Activated CD4-positive, alpha-beta memory T cell treated with anti-CD3 and anti-CD28 coated beads for 36 hours (primary cell): Measurements from ENCODE around the gene EPM2AIP1. TPM values are rescaled to one million over a fixed set of nuclear protein-coding genes. Genes with fewer than 3 reads are reported as not detected.

Experiments used
- CTCF ChIA-PET: fragments of 350-600 bp; sonication (Branson Sonifier 250); formaldehyde crosslinking; loops from one replicate; lab custom pipeline; 2021; ENCODE audit warnings: antibody characterized with exemption, inconsistent platforms; lab: Charles Lee
- POLR2A ChIA-PET: fragments of 350-600 bp; sonication (Branson Sonifier 250); formaldehyde crosslinking; loops from one replicate; lab custom pipeline; 2021; ENCODE audit warnings: antibody characterized with exemption; lab: Charles Lee
- DNase-seq: peaks from one replicate; pipeline ENCODE4 v3.0.0-alpha.2; 2020
- H3K27ac Mint-ChIP-seq: one replicate; pipeline ENCODE4 v1.8.0; 2021; ENCODE audit warnings: mixed read lengths
- H3K27me3 Mint-ChIP-seq: one replicate; pipeline ENCODE4 v1.8.0; 2021; ENCODE audit warnings: mixed read lengths
- H3K36me3 Mint-ChIP-seq: one replicate; pipeline ENCODE4 v1.8.0; 2021; ENCODE audit warnings: mixed read lengths
- H3K4me1 Mint-ChIP-seq: one replicate; pipeline ENCODE4 v1.8.0; 2021; ENCODE audit warnings: low read depth, mixed read lengths
- H3K4me3 Mint-ChIP-seq: one replicate; pipeline ENCODE4 v1.8.0; 2021; ENCODE audit warnings: mild to moderate bottlenecking, mixed read lengths
- H3K9me3 Mint-ChIP-seq: one replicate; pipeline ENCODE4 v1.8.0; 2021; ENCODE audit warnings: mixed read lengths
- intact Hi-C: fragments of 100-400 bp; cut with micrococcal nuclease; formaldehyde crosslinking; loops from one replicate; pipeline ENCODE4 v1.15.1; 2023
- total RNA-seq, 2 experiments: library from RNA; stranded (reverse); gene quantifications; one replicate each; pipeline ENCODE4 v1.2.3, GENCODE V29; 2021

Gene EPM2AIP1
- total RNA-seq, 2 experiments from 2014 or later, result 11.7 to 16.7 TPM

DNA sequence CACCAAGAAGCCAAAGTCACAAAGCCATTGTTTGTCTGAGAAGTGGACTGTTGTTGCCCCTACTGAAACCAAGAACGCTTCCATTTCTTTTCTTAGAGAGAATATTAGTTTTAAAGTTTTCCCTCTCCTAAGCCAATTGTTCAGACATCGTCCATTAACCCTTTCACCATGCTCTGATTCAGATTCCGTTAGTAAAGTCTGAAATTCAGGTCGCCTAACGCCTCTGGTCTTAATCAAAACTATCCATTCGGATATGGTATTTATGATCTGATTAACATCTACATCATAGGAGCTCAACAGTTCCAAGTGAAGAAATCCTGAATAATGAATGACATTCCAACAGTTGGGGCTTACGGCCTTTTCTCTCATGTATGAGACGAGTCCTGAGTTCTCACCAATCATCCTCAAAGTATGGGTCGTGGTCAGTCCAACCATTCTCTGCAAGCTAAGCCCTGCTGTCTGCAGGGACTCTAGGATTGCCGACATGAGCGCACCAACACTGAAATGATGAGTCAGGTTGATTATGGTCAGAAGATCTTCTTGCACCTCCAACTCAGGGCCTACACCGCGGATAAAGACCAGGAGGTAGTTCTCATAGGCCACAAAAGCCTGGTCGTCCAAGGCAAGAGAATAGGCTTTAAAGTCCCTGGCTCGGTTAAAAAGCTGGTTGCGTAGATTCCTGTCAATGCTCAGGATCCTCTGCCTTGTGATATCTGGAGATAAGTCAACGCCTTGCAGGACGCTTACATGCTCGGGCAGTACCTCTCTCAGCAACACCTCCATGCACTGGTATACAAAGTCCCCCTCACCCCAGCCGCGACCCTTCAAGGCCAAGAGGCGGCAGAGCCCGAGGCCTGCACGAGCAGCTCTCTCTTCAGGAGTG, 767 bp downstream of the EPM2AIP1 start:
- no peaks in the 10 kb centered on the region for H3K9me3 Mint-ChIP-seq

DNA sequence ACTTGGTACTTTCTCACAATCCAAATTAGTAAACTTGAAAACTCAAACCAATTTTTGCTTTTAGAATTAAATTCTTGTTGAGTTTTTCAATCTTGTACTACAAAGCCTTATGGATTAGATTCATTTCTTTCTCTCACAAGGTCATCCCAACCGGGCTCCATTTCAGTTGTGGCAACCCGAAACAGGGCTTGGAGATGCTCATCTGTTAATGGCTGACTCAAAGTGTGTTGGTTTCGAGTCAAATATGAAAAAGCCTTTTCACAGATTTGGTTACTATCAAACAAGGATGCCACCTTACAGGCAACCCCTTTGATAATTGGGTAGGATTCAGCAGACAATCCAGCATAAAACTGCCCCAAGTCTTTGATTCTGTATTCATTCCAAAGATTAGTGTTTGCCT, 1.8 kb downstream of the EPM2AIP1 start:
- CTCF ChIA-PET, result interaction anchor here (1.2 to 2.1 kb wide), 2 partner anchors 21 to 33 kb away, joined by 4 to 7 read pairs; no protein-coding TSS in a partner anchor
- H3K27ac Mint-ChIP-seq, result no peak overlapping the region
- H3K4me3 Mint-ChIP-seq, result no peak overlapping the region
- POLR2A ChIA-PET, result no interaction called here
- H3K9me3 Mint-ChIP-seq, result no peaks in the 10 kb centered on the region
- peaks cover 42% of the 10 kb centered on the region for H3K4me1 Mint-ChIP-seq
- no peaks in the 10 kb centered on the region for H3K27me3 Mint-ChIP-seq
- H3K36me3 Mint-ChIP-seq, result peaks cover 40% of the 10 kb centered on the region
- DNase-seq, result peak; percentile 75
- intact Hi-C loops, result loop anchor here (1.0 to 10.0 kb wide), 2 partner anchors 115 to 1174 kb away; partner anchors contain the start of gene OXSR1

More for the DNA sequence above, 767 bp downstream of the EPM2AIP1 start:
- no peaks in the 10 kb centered on the region for H3K27me3 Mint-ChIP-seq
- peaks cover 44% of the 10 kb centered on the region for H3K4me1 Mint-ChIP-seq
- intact Hi-C loops, result loop anchor here (1.0 to 10.0 kb wide), 3 partner anchors 116 to 1173 kb away; partner anchors contain the start of gene OXSR1
- peaks cover 43% of the 10 kb centered on the region for H3K36me3 Mint-ChIP-seq
- ChIA-PET POLR2A (interaction anchor here (0.7 to 2.1 kb wide), 2 partner anchors 48 to 135 kb away, joined by 3 to 12 read pairs; partner anchors contain the start of gene TRANK1), CTCF (interaction anchor here (0.9 to 2.1 kb wide), 7 partner anchors 22 to 982 kb away, joined by 3 to 8 read pairs (median 4); no protein-coding TSS in a partner anchor)
- H3K27ac Mint-ChIP-seq, result no peak overlapping the region
- DNase-seq, result peak; percentile 53
- no peak overlapping the region for H3K4me3 Mint-ChIP-seq

DNA sequence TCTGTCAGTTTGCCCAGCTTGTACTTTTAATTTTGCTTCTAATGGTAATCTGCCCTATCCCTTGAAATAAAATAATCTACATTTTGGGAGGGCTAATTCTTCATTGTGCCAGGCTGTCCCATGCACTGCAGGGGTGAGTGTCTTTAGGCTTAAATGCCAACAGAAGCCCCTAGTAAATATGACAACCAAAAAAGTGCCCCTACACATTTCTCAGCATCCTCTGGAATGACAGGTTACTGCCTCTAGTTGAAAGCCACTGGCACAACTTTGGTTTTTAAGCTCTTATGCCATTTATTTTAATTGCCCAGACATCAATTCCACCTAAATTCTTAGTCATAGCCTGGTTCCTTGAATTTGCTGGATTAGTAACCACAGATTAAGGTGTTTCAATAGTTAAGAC, 3.4 kb downstream of the EPM2AIP1 start:
- intact Hi-C loops, result no loop called here
- no peak for DNase-seq
- Mint-ChIP-seq H3K27me3 (no peaks in the 10 kb centered on the region), H3K9me3 (no peaks in the 10 kb centered on the region), H3K36me3 (peaks cover 50% of the 10 kb centered on the region), H3K27ac (no peak overlapping the region), H3K4me3 (peak overlapping the region; percentile 57), H3K4me1 (peaks cover 42% of the 10 kb centered on the region)
- ChIA-PET CTCF (interaction anchor here (0.8 to 1.5 kb wide), 3 partner anchors 20 to 120 kb away, joined by 3 to 10 read pairs (median 4); no protein-coding TSS in a partner anchor), POLR2A (interaction anchor here (0.8 to 1.5 kb wide), 2 partner anchors 20 to 46 kb away, joined by 3 read pairs; no protein-coding TSS in a partner anchor)

DNA sequence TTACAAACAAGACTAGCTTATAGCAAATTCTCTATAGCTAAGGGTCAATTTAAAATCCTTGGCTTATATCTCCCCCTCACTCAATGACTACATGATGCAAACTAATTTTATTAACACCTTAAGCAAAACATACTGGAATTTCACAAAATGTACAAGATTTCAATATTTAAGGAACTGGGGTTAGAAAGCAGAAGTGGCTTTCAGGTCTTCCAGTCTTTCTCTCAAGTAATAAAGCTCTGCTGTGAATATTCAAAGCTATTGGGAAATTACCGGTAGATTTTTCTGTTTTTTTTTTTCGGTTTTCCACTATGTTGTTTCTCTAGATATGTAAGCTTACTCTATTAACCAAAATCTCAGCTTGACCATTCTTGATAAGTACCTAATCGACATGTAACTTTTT, 3.9 kb downstream of the EPM2AIP1 start:
- ChIA-PET POLR2A (interaction anchor here (0.8 kb wide), 1 partner anchor 19 kb away, joined by 3 read pairs; no protein-coding TSS in a partner anchor), CTCF (interaction anchor here (0.8 to 1.5 kb wide), 3 partner anchors 19 to 120 kb away, joined by 3 to 10 read pairs (median 4); no protein-coding TSS in a partner anchor)
- no peak for DNase-seq
- Mint-ChIP-seq H3K27me3 (no peaks in the 10 kb centered on the region), H3K9me3 (no peaks in the 10 kb centered on the region), H3K4me3 (peak overlapping the region; percentile 57), H3K36me3 (peaks cover 55% of the 10 kb centered on the region), H3K4me1 (peaks cover 42% of the 10 kb centered on the region), H3K27ac (no peak overlapping the region)
- intact Hi-C loops, result no loop called here

DNA sequence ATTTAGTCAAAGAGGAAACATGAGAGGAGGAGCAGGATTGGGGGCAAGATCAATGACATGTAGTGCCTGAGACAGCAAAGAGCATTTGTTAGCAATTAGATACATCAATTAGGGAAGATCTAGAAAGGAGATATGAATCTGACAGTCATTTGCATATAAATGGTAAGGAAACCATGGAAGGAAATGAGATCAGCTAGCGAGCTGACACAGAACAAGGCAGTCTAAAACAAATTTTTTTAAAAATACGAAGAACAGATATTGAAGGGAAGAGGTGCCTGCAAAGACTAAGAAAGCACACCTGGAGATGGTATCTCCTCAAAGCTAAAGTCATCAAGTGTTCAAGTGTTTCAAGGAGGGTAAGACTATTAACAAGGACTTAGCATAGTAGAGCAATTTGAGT, 4.6 kb downstream of the EPM2AIP1 start:
- peak overlapping the region; percentile 7 for H3K27ac Mint-ChIP-seq
- no peaks in the 10 kb centered on the region for H3K27me3 Mint-ChIP-seq
- DNase-seq, result no peak
- intact Hi-C loops, result no loop called here
- CTCF ChIA-PET, result interaction anchor here (1.0 to 1.5 kb wide), 3 partner anchors 18 to 30 kb away, joined by 4 to 10 read pairs (median 4); no protein-coding TSS in a partner anchor
- H3K4me1 Mint-ChIP-seq, result peaks cover 42% of the 10 kb centered on the region
- peak overlapping the region; percentile 30 for H3K4me3 Mint-ChIP-seq
- H3K36me3 Mint-ChIP-seq, result peaks cover 61% of the 10 kb centered on the region
- POLR2A ChIA-PET, result interaction anchor here (0.7 kb wide), 1 partner anchor 19 kb away, joined by 3 read pairs; no protein-coding TSS in a partner anchor
- no peaks in the 10 kb centered on the region for H3K9me3 Mint-ChIP-seq

DNA sequence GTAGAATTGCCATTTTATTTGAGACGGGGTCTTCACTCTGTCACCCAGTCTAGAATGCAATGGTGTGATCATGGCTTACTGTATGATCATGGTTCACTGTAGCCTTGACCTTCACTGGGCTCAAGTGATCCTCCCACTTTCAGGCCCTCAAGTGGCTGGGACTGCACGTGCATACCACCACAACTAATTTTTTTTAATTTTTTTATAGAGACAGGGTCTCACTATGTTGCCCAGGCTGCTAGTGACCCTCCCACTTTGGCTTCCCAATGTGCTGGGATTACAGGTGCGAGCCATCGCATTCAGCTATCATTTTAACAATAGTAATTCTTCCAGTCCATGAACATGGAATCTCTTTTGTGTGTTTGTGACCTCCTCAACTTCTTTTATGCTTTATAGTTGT, 11.9 kb downstream of the EPM2AIP1 start:
- no peaks in the 10 kb centered on the region for H3K27me3 Mint-ChIP-seq
- H3K4me1 Mint-ChIP-seq, result no peaks in the 10 kb centered on the region
- DNase-seq, result no peak
- peaks cover 19% of the 10 kb centered on the region for H3K9me3 Mint-ChIP-seq
- POLR2A ChIA-PET, result no interaction called here
- intact Hi-C loops, result no loop called here
- H3K4me3 Mint-ChIP-seq, result no peak overlapping the region
- CTCF ChIA-PET, result interaction anchor here (0.7 kb wide), 1 partner anchor 23 kb away, joined by 3 read pairs; no protein-coding TSS in a partner anchor
- peaks cover 61% of the 10 kb centered on the region for H3K36me3 Mint-ChIP-seq
- no peak overlapping the region for H3K27ac Mint-ChIP-seq

DNA sequence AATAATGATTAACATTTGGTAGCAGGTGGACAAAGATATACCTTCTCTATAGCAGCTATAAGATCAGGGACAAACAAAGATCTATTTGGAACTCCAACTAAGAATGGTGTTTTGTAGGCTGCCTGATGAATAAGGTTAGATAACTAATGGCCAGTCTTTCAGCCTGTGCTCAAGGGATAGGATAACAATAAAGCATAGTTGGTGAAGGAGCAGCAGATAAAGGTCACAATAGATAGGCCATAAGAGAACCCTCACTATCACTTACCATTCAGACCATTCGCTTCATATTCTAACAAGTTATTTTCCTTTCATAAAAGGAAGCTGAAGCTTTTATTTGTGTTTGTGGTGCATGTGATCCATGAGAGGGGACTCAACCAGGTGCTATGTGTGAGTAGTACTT, 19.8 kb downstream of the EPM2AIP1 start:
- intact Hi-C loops, result no loop called here
- ChIA-PET CTCF (interaction anchor here (2.0 kb wide), 1 partner anchor 14 kb away, joined by 10 read pairs; no protein-coding TSS in a partner anchor), POLR2A (no interaction called here)
- Mint-ChIP-seq H3K9me3 (no peaks in the 10 kb centered on the region), H3K4me3 (no peak overlapping the region), H3K4me1 (peaks cover 22% of the 10 kb centered on the region), H3K27me3 (no peaks in the 10 kb centered on the region), H3K36me3 (peaks cover 14% of the 10 kb centered on the region), H3K27ac (no peak overlapping the region)
- DNase-seq, result no peak

DNA sequence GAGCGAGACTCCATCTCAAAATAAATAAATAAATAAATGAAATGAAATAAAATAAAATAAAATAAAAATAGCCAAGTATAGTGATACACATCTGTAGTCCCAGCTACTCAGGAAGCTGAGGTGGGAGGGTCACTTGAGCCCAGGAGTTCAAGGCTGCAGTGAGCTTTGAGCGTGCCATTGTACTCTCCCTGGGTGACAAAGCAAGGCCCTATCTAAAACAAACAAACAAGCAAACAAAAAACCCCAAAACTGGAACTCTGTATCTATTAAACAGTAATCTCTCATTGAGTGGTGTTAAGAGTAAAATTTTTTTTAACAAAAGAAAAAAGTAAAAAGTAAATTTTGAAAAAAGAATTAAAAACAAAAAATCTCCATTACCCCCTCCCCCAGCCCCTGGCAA, 20.8 kb downstream of the EPM2AIP1 start:
- no peaks in the 10 kb centered on the region for H3K27me3 Mint-ChIP-seq
- POLR2A ChIA-PET, result no interaction called here
- H3K4me3 Mint-ChIP-seq, result no peak overlapping the region

DNA sequence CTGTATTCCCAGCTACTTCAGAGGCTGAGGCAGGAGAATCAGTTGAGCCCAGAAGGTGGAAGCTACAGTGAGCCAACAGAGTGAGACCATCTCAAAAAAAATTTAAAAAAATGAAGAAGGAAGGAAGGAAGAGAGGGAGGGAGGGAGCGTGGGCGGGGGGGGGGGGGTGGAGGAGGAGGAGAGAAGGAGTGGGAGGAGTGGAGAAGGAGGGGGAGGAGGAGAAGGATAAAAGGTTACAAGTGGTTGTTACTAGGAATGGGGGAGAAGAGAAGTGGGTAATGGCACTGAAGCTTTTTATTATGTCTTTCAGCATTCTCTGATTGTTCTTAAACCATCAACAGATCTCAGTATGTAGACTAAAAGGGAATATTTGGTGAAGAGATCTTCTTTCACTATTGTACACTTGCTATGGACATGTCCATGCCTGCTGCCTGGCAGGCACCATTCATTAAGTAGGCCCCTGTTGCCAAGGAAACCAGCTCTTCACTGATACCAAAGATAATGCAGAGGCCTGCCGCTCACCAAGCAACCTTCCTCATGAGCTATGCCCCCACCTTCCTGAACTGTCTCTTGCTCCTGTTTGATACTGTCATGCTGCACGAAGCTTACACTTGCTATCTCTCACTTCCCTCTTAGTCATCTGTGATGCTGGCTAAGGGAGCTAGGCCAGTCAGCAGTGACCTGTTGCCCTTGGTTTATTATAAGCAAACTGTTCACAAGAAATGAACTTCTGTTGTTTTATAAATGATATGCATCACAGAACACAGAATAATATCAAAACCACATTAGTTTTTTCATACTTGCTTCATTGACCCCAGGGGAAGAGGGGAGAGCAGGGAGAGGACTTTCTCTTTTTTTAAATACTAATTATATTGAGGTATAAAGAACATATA, 23.1 kb downstream of the EPM2AIP1 start:
- Mint-ChIP-seq H3K36me3 (peaks cover 3% of the 10 kb centered on the region), H3K4me3 (no peak overlapping the region), H3K27me3 (no peaks in the 10 kb centered on the region), H3K27ac (peak overlapping the region; percentile 71), H3K9me3 (no peaks in the 10 kb centered on the region), H3K4me1 (peaks cover 22% of the 10 kb centered on the region)
- peak; percentile 70 for DNase-seq
- ChIA-PET CTCF (interaction anchor here (0.9 to 2.1 kb wide), 3 partner anchors 11 to 22 kb away, joined by 4 to 27 read pairs (median 7); partner anchors contain the start of gene EPM2AIP1), POLR2A (interaction anchor here (0.9 to 1.2 kb wide), 3 partner anchors 18 to 23 kb away, joined by 3 read pairs; partner anchors contain the start of gene MLH1)
- intact Hi-C loops, result no loop called here

More for the DNA sequence above, 20.8 kb downstream of the EPM2AIP1 start:
- Mint-ChIP-seq H3K27ac (no peak overlapping the region), H3K36me3 (peaks cover 14% of the 10 kb centered on the region), H3K4me1 (peaks cover 22% of the 10 kb centered on the region), H3K9me3 (no peaks in the 10 kb centered on the region)
- DNase-seq, result no peak
- intact Hi-C loops, result no loop called here
- CTCF ChIA-PET, result no interaction called here

DNA sequence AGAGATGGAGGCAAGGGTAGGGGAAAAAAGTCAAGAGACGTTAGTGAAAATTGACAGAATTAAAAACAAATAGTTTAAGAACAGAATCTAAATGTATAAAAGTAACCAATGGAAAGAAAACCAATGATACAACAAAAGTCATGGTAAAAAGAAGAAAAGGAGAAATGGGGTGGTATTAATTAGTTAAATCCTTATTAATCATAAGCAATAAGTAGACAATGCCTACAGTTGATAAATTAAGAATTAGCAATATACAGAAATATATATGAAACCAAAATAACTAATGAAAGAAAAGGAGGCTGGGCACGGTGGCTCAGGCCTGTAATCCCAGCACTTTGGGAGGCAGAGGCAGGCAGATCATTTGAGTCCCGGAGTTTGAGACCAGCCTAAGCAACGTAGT, 23.8 kb downstream of the EPM2AIP1 start:
- Mint-ChIP-seq H3K27ac (peak overlapping the region; percentile 71), H3K27me3 (no peaks in the 10 kb centered on the region), H3K4me1 (peaks cover 22% of the 10 kb centered on the region), H3K9me3 (no peaks in the 10 kb centered on the region), H3K36me3 (peaks cover 3% of the 10 kb centered on the region), H3K4me3 (no peak overlapping the region)
- intact Hi-C loops, result no loop called here
- ChIA-PET CTCF (interaction anchor here (2.1 kb wide), 1 partner anchor 11 kb away, joined by 27 read pairs; no protein-coding TSS in a partner anchor), POLR2A (interaction anchor here (0.9 to 1.2 kb wide), 2 partner anchors 19 to 20 kb away, joined by 3 read pairs; no protein-coding TSS in a partner anchor)
- DNase-seq, result no peak

DNA sequence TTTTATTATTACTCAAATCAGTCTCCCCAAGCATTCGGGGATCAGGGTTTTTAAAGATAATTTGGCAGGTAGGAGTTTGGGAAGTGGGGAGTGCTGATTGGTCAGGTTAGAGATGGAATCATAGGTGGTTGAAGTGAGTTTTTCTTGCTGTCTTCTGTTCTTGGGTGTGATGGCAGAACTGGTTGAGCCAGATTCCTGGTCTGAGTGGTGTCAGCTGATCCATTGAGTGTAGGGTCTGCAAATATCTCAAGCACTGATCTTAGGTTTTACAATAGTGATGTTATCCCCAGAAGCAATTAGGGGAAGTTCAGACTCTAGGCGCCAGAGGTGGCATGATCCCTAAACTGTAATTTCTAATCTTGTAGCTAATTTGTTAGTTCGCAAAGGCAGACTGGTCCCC, 27.5 kb downstream of the EPM2AIP1 start:
- DNase-seq, result no peak
- Mint-ChIP-seq H3K27ac (no peak overlapping the region), H3K27me3 (no peaks in the 10 kb centered on the region), H3K4me3 (no peak overlapping the region), H3K36me3 (no peaks in the 10 kb centered on the region), H3K4me1 (peaks cover 14% of the 10 kb centered on the region), H3K9me3 (no peaks in the 10 kb centered on the region)
- ChIA-PET CTCF (no interaction called here), POLR2A (no interaction called here)
- intact Hi-C loops, result no loop called here
